ENCODE measurements around the gene MMP20. TPM values are rescaled to one million over a fixed set of nuclear protein-coding genes. Genes with fewer than 3 reads are reported as not detected.

The MMP20 gene
- total RNA-seq, 1 experiment from 2014 or later = not detected

- TF ChIP-seq ATF6 (CRISPR knock-in tag; IDR thresholded peaks at IDR 0.05) (no peak), SMAD4 (CRISPR knock-in tag; IDR thresholded peaks at IDR 0.05) (no peak), USF2 (CRISPR knock-in tag; IDR thresholded peaks at IDR 0.05) (no peak), MXD4 (CRISPR knock-in tag; IDR thresholded peaks at IDR 0.05; ENCODE audit: borderline replicate concordance) (no peak), GABPB1 (CRISPR knock-in tag; IDR thresholded peaks at IDR 0.05) (no peak)
Measured at GRCh38 chr11:102582140-102582539, 43.0 kb downstream of the MMP20 start (continued).

- POLR2A ChIA-PET = no interaction called here
- TF ChIP-seq CREB1 (CRISPR knock-in tag; IDR thresholded peaks at IDR 0.05) = no peak
- no peak for TF ChIP-seq CTCF (IDR thresholded peaks at IDR 0.05)
- ATAC-seq (no peak), DNase-seq (ENCODE audit: low spot score) (no peak)
- Mint-ChIP-seq H3K27ac (no peak overlapping the region), H3K4me1 (no peaks in the 10 kb centered on the region), H3K4me3 (no peak overlapping the region), H3K9me3 (peaks cover 3% of the 10 kb centered on the region; the same call in 1 of the 2 replicates), H3K36me3 (no peaks in the 10 kb centered on the region), H3K27me3 (ENCODE audit: low read depth) (no peaks in the 10 kb centered on the region)
- CTCF ChIA-PET = no interaction called here
Measured at GRCh38 chr11:102581066-102581465, 44.1 kb downstream of the MMP20 start.

GRCh38 chr11:102580185-102580951 lies 44.8 kb downstream of the MMP20 start:
- TF ChIP-seq ZNF263 (CRISPR knock-in tag; IDR thresholded peaks at IDR 0.05; ENCODE audit: low read depth) = no peak
- no peak for TF ChIP-seq SOX15 (CRISPR knock-in tag; IDR thresholded peaks at IDR 0.05)
- TF ChIP-seq SMAD4 (CRISPR knock-in tag; IDR thresholded peaks at IDR 0.05) = no peak
- no peak for TF ChIP-seq PRRX2 (CRISPR knock-in tag; IDR thresholded peaks at IDR 0.05)
- no peak for TF ChIP-seq ZBTB43 (CRISPR knock-in tag; IDR thresholded peaks at IDR 0.05)
- TF ChIP-seq ZNF317 (CRISPR knock-in tag; IDR thresholded peaks at IDR 0.05; ENCODE audit: borderline replicate concordance, low read depth) = no peak
- no peak for TF ChIP-seq GRHL2 (CRISPR knock-in tag; IDR thresholded peaks at IDR 0.05; ENCODE audit: insufficient replicate concordance, severe bottlenecking)
- Mint-ChIP-seq H3K4me1 (no peaks in the 10 kb centered on the region), H3K4me3 (no peak overlapping the region), H3K27me3 (ENCODE audit: low read depth) (no peaks in the 10 kb centered on the region), H3K9me3 (peaks cover 3% of the 10 kb centered on the region; the same call in 1 of the 2 replicates), H3K27ac (no peak overlapping the region), H3K36me3 (no peaks in the 10 kb centered on the region)
- CTCF ChIA-PET = no interaction called here
- POLR2A ChIA-PET = no interaction called here
- DNase-seq (ENCODE audit: low spot score) = no peak
- no peak for ATAC-seq

- ATAC-seq (no peak), DNase-seq (ENCODE audit: low spot score) (no peak)
- H3K36me3 Mint-ChIP-seq = no peaks in the 10 kb centered on the region
- no peaks in the 10 kb centered on the region for H3K27me3 Mint-ChIP-seq (ENCODE audit: low read depth)
- H3K27ac Mint-ChIP-seq = no peak overlapping the region
- no peaks in the 10 kb centered on the region for H3K9me3 Mint-ChIP-seq
- H3K4me1 Mint-ChIP-seq = no peaks in the 10 kb centered on the region
- ChIA-PET CTCF (interaction anchor here (0.7 kb wide), 1 partner anchor 157 kb away, joined by 3 read pairs; no protein-coding TSS in a partner anchor), POLR2A (no interaction called here)
- H3K4me3 Mint-ChIP-seq = no peak overlapping the region
- no peak for TF ChIP-seq IRF2 (CRISPR knock-in tag; IDR thresholded peaks at IDR 0.05; ENCODE audit: borderline replicate concordance, low read depth)
- no peak for TF ChIP-seq MLX (CRISPR knock-in tag; IDR thresholded peaks at IDR 0.05)
- no peak for TF ChIP-seq ATF6 (CRISPR knock-in tag; IDR thresholded peaks at IDR 0.05)
- no peak for TF ChIP-seq ZMAT4 (CRISPR knock-in tag; IDR thresholded peaks at IDR 0.05)
- no peak for TF ChIP-seq ETV6 (CRISPR knock-in tag; IDR thresholded peaks at IDR 0.05)
- TF ChIP-seq CREB1 (CRISPR knock-in tag; IDR thresholded peaks at IDR 0.05) = no peak
- no peak for TF ChIP-seq IRF1 (CRISPR knock-in tag; IDR thresholded peaks at IDR 0.05)
Measured at GRCh38 chr11:102577723-102578122, 47.4 kb downstream of the MMP20 start.
